NCI-H82 treated with DMSO at 0.1 percent for 48 hours (cell line): ENCODE measurements around the gene PGM5.

Experiments used
- DNase-seq: peaks from one replicate; lab custom pipeline; 2025; ENCODE audit not compliant: unreplicated experiment; lab: John Stamatoyannopoulos, UW

The PGM5 gene

GRCh38 chr9:68532131-68532530 is 175.7 kb downstream of the PGM5 start:
- no peak for DNase-seq

DNA sequence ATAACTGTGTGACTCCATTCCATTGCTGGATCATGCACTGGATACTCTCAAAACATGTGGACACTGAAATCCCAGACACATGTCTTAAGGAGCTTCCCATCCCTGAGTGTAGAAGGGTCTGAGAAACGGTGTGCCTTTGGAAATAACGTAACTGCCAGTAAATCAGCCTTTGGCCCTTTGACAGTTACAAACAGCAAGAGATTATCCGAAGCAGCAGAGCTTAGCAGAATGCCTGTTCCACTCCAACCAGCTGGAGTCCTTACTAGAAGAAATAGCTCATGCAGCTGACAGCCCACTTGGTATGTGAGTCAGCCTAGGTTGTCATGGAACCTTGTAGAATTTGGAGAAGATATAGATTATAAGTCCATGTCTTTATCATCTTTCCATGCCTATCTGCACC is 177.3 kb downstream of the PGM5 start:
- peak; percentile 33 for DNase-seq

GRCh38 chr9:68536876-68537615 is 180.6 kb downstream of the PGM5 start:
- no peak for DNase-seq

GRCh38 chr9:68537616-68537880 is 181.1 kb downstream of the PGM5 start:
- DNase-seq = no peak

GRCh38 chr9:68538200-68538599 is 181.8 kb downstream of the PGM5 start:
- DNase-seq = no peak

- DNase-seq = no peak
Observed at GRCh38 chr9:68540712-68541535, 184.5 kb downstream of the PGM5 start, which contains the start of gene TMEM252. TMEM252 (minus strand) TSS chr9:68540883; CDS start chr9:68540814, 69 bp downstream.

- no peak for DNase-seq
Observed at GRCh38 chr9:68541568-68541967, 185.2 kb downstream of the PGM5 start.

GRCh38 chr9:68545033-68545705 is 188.8 kb downstream of the PGM5 start:
- no peak for DNase-seq

DNA sequence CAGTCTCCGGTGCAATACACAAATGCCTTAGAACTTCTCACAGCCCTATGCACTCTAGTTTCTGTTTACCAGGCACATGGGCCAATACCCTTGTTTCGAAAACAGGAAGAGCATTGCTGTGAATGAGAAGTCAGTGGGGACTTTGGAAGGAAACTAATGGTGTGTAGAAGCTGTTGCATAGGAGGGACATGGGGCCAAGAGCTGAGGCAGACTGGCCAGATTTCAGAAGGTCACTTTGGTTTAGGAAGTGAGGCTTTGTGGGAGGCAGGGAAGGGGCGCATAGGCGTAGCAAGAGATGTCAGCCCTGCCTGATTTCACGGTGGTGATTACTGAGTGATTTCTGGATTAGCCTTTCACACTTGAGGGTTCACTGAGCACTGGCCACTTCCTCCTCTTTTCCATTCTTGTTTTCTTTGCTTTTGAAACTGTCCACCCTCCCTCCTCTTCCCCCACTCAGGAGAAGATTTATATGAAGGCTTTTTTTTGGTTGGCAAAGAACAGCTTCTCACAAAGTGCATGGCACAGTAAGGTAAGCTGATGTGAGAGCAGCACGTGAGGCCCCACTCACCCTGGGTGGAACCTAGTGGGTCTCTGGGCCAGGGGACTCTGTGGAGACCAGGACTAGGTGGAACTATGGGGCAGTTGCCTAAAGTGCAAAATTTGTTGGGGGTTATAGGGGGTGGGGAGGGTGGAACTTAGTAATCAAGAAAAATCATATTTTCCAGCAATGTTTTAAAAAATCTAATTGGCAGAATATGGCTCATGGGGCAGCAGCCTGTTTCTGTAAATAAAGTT is 190.4 kb downstream of the PGM5 start:
- DNase-seq = no peak

DNA sequence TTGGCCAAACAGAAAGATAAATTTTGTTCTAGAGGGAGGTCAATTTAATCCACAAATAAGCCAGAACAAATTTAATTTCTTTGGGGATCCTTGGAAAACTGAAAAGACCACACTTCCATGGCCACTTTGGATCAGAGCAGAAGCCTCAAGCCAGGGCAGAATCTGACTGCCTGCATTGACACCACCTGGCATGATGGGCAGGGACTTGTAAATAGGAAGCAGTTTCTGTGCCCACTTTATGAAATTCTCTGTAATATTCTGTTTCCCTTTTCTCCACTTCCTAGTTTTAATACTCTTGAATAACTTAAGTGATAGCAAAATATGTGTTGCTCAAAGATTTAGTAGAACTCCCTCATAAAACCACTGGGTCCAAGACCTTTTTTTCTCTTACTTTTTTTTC is 191.0 kb downstream of the PGM5 start:
- no peak for DNase-seq

GRCh38 chr9:68548241-68548640 is 191.8 kb downstream of the PGM5 start:
- DNase-seq = no peak

- no peak for DNase-seq
Observed at GRCh38 chr9:68551191-68551590, 194.8 kb downstream of the PGM5 start.

- no peak for DNase-seq
Observed at GRCh38 chr9:68552700-68553476, 196.5 kb downstream of the PGM5 start.

DNA sequence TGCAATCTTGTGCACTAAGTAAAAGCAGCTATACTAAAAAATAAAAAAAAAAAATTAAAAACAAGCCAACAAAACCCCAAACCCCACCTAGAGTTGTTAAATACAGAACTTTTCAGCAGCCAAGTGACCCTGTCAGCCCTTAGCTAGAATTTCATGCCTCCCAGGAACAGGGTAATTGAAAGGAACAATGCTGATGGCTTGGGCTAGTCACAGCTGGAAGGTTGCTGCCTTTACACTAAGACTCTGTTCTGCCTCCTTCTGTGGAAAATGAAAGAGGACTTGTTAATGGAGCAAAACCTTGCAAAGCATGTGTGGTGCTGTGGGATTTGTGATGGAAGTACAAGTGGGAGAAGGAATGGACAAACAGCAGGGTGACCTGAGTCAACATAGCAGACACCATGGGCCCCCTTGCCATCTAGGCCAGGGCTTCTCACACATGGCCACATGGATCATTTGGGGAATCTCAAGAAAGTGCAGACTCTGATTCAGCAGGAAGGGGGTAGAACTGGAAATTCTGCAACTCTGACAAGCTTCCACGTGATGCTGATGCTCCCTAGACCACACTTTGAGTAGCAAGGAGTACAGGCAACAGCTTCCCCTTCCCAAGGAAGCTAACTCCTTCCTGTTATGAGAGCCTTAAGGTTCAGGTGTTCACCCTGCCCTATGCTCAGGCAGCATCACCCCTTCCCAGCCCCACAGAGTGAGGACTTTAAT is 199.2 kb downstream of the PGM5 start:
- no peak for DNase-seq

GRCh38 chr9:68558545-68558944 is 202.1 kb downstream of the PGM5 start:
- DNase-seq = no peak

- DNase-seq = peak; percentile 6
Observed at GRCh38 chr9:68560071-68560844, 203.8 kb downstream of the PGM5 start.

GRCh38 chr9:68562461-68562860 is 206.1 kb downstream of the PGM5 start:
- no peak for DNase-seq

DNA sequence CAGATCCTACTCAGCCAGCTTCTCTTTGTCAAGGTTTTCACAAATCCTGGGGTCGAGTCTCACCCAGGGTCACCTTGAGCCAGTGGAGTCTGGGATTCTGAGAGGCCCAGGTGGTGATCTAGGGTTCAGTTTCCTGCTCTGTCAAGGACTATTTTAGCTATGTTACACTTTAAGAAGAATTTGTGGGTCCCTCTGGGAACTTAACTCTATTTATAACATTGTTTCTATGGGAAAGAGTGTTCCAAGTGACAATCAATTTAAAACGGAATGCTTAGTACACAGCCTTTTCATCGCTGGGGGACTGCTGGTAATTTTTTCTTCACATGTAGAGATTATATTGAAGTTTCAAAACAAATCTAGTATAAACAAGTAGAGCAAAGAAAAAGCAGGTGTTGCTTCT is 211.2 kb downstream of the PGM5 start:
- DNase-seq = no peak

DNA sequence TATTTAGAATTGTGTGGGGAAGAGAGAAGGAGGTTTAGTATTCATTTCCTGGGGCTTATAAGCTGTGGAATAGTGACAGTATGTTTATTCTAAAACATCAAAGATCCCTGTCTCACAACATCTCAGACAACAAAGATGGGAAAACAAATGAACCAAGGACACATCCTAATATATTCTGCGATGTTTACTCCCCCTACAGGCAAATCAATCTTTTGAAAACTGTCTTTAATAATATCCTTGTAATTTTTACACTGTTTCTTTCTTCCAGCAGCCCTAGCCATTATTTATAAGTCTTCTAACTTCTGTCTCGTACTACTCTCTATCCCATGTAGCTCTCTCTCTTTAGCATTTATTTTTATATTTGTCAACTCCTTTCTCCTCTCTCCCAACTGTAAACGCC is 217.7 kb downstream of the PGM5 start:
- no peak for DNase-seq
